Neutrophil (primary cell): ENCODE data around the gene MYL9.

Experiments
- H3K27ac ChIP-seq: fragments of 200-600 bp; sonication (generic); 2 replicates; pipeline ENCODE4 v1.5.1; 2016; ENCODE audit warnings: mild to moderate bottlenecking, moderate library complexity
- H3K27me3 ChIP-seq: fragments of 200-600 bp; sonication (generic); 2 replicates; pipeline ENCODE4 v1.6.0; 2016; ENCODE audit warnings: mild to moderate bottlenecking
- H3K36me3 ChIP-seq: fragments of 200-600 bp; sonication (generic); 2 replicates; pipeline ENCODE4 v1.5.1; 2017
- H3K4me1 ChIP-seq, 2 experiments: fragments of 200-600 bp in 1 of 2; sonication (generic) in 1 of 2; 1 replicate in 1 of 2; 2 replicates in 1 of 2; pipeline versions ENCODE4 v1.5.1 to v1.6.1; 2013 to 2016; ENCODE audit warnings: low read depth in 1 of 2, low read length in 1 of 2, mild to moderate bottlenecking in 1 of 2, moderate library complexity in 1 of 2; ENCODE audit not compliant: control insufficient read depth in 1 of 2, insufficient read depth in 1 of 2
- H3K4me3 ChIP-seq, 2 experiments: fragments of 200-600 bp in 1 of 2; sonication (generic) in 1 of 2; 1 replicate in 1 of 2; 2 replicates in 1 of 2; pipeline ENCODE4 v1.5.1; 2013 to 2016; ENCODE audit warnings: low read depth in 1 of 2, low read length in 1 of 2, mild to moderate bottlenecking in 1 of 2, moderate library complexity in 1 of 2
- H3K9me3 ChIP-seq: fragments of 200-600 bp; sonication (generic); 2 replicates; pipeline ENCODE4 v1.5.1; 2016
- CTCF ChIP-seq: fragments of 200-600 bp; sonication (generic); IDR thresholded peaks from 2 replicates; pipeline ENCODE4 v1.5.1; 2016; ENCODE audit warnings: antibody characterized with exemption

The MYL9 gene

GRCh38 chr20:36497856-36498255 is 43.5 kb upstream of the MYL9 start:
- Histone ChIP-seq H3K27me3 (no peaks in the 10 kb centered on the region), H3K4me1 (peaks cover 9 to 13% of the 10 kb centered on the region in 2 experiments), H3K27ac (no peak overlapping the region), H3K9me3 (no peaks in the 10 kb centered on the region), H3K36me3 (peaks cover 63% of the 10 kb centered on the region), H3K4me3 (no peak overlapping the region)
- TF ChIP-seq CTCF = no peak

- H3K27ac ChIP-seq = no peak overlapping the region
- peaks cover 66% of the 10 kb centered on the region for H3K36me3 ChIP-seq
These were observed 42.7 kb upstream of the MYL9 start for GRCh38 chr20:36498386-36499179.

GRCh38 chr20:36499211-36499610 is 42.1 kb upstream of the MYL9 start:
- Histone ChIP-seq H3K27me3 (no peaks in the 10 kb centered on the region), H3K4me3 (no peak overlapping the region), H3K27ac (no peak overlapping the region), H3K9me3 (no peaks in the 10 kb centered on the region), H3K36me3 (peaks cover 68% of the 10 kb centered on the region), H3K4me1 (peaks cover 2 to 7% of the 10 kb centered on the region in 2 experiments)
- no peak for TF ChIP-seq CTCF

More at GRCh38 chr20:36498386-36499179, 42.7 kb upstream of the MYL9 start:
- no peak overlapping the region for H3K4me3 ChIP-seq
- H3K27me3 ChIP-seq = no peaks in the 10 kb centered on the region
- TF ChIP-seq CTCF = no peak
- H3K9me3 ChIP-seq = no peaks in the 10 kb centered on the region
- peaks cover 2 to 7% of the 10 kb centered on the region in 2 experiments for H3K4me1 ChIP-seq

- Histone ChIP-seq H3K27ac (no peak overlapping the region), H3K4me3 (no peak overlapping the region), H3K4me1 (peaks cover 2 to 3% of the 10 kb centered on the region in 2 experiments), H3K9me3 (no peaks in the 10 kb centered on the region), H3K36me3 (peaks cover 68% of the 10 kb centered on the region), H3K27me3 (no peaks in the 10 kb centered on the region)
- TF ChIP-seq CTCF = no peak
These were observed 41.4 kb upstream of the MYL9 start for GRCh38 chr20:36499723-36500501.

GRCh38 chr20:36501367-36502006 is 39.8 kb upstream of the MYL9 start:
- H3K27me3 ChIP-seq = no peaks in the 10 kb centered on the region
- no peaks in the 10 kb centered on the region for H3K4me1 ChIP-seq
- no peak for TF ChIP-seq CTCF
- no peak overlapping the region for H3K27ac ChIP-seq
- H3K9me3 ChIP-seq = no peaks in the 10 kb centered on the region
- peaks cover 74% of the 10 kb centered on the region for H3K36me3 ChIP-seq
- H3K4me3 ChIP-seq = no peak overlapping the region
